ENCODE results near the gene JAKMIP1.

JAKMIP1 gene

DNA sequence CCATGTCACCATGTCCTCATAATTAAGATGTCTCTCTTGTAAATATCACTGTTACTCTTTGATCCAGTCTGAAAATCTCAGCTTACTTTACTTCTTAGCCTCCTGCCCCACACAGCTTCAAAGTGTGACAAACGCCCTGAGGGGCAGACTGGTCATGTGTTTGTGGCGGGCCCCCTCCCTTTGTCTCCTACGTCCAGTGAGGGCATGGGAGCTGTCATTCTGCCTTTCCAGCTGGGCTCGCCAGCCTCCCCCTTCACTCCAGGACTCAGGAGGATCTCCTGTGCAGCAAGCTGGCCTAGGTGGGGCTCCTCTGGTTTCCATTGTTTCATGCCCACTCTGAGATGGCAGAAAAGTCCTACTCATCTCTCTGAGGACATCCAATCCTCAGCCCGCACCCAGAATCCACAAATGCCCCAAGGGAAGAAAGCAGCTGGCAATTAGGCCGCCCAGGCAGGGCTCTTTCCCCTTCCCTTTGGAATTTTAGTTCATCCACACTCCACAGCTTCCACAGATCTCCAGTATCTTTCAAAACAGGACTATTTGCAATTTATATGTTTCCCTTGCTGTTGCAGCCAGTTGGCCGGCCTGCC is 95.7 kb downstream of the JAKMIP1 start:
- H3K36me3 ChIP-seq (ENCODE audit: insufficient read depth, low read length) = no peaks in the 10 kb centered on the region
- H3K4me1 ChIP-seq (ENCODE audit: insufficient read depth, low read length, poor library complexity, severe bottlenecking) = no peaks in the 10 kb centered on the region
- TF ChIP-seq, protein P1, sequence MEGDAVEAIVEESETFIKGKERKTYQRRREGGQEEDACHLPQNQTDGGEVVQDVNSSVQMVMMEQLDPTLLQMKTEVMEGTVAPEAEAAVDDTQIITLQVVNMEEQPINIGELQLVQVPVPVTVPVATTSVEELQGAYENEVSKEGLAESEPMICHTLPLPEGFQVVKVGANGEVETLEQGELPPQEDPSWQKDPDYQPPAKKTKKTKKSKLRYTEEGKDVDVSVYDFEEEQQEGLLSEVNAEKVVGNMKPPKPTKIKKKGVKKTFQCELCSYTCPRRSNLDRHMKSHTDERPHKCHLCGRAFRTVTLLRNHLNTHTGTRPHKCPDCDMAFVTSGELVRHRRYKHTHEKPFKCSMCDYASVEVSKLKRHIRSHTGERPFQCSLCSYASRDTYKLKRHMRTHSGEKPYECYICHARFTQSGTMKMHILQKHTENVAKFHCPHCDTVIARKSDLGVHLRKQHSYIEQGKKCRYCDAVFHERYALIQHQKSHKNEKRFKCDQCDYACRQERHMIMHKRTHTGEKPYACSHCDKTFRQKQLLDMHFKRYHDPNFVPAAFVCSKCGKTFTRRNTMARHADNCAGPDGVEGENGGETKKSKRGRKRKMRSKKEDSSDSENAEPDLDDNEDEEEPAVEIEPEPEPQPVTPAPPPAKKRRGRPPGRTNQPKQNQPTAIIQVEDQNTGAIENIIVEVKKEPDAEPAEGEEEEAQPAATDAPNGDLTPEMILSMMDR (conservative IDR thresholded peaks at IDR 0.05; ENCODE audit: low read length) = no peak
- TF ChIP-seq EZH2phosphoT487 (IDR thresholded peaks at IDR 0.05; ENCODE audit: borderline replicate concordance) = no peak
- H4K20me1 ChIP-seq (ENCODE audit: insufficient read depth, low read length, poor library complexity, severe bottlenecking) = no peaks in the 10 kb centered on the region
- no peak overlapping the region for H3K9ac ChIP-seq (ENCODE audit: low read depth, low read length, poor library complexity, severe bottlenecking)
- no peaks in the 10 kb centered on the region for H3K9me2 ChIP-seq (replicated peaks; ENCODE audit: low read depth, low read length)
- H3K4me2 ChIP-seq (ENCODE audit: low read depth, low read length, poor library complexity, severe bottlenecking) = no peak overlapping the region
- H2AFZ ChIP-seq (ENCODE audit: low read length) = no peak overlapping the region
- H3F3A ChIP-seq (ENCODE audit: low read depth) = no peaks in the 10 kb centered on the region
- H3K9me3 ChIP-seq (ENCODE audit: insufficient read depth, low read depth, low read length) = no peaks in the 10 kb centered on the region
- H3K79me2 ChIP-seq (ENCODE audit: insufficient read depth, low read length) = no peaks in the 10 kb centered on the region
- H3K4me3 ChIP-seq (ENCODE audit: low read length, poor library complexity, severe bottlenecking) = no peak overlapping the region
- no peaks in the 10 kb centered on the region for H3K27me3 ChIP-seq (ENCODE audit: insufficient read depth, low read length, poor library complexity, severe bottlenecking)

DNA sequence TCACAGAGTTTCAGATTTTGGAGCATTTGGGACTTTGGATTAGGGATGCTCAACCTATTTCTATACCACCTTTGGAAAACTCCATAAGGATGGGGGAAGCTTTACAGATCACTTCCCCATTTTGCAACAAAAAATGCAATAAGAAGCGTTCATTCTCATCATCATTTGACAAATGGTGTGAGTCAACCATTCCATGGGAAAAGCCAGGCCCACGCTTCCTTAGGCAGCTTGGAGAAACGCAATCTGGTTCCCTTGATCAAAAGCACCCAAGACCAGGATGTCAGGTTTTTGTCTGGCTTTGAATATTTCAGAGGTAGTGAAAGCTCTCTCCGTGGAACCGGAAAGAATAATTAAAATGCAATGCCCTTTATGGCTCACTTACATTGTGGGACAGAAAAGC is 102.8 kb downstream of the JAKMIP1 start:
- Histone ChIP-seq H3K4me1 (ENCODE audit: insufficient read depth, low read length, poor library complexity, severe bottlenecking) (peaks cover under 1% of the 10 kb centered on the region), H3K36me3 (ENCODE audit: insufficient read depth, low read length) (no peaks in the 10 kb centered on the region), H3K9me2 (replicated peaks; ENCODE audit: low read depth, low read length) (no peaks in the 10 kb centered on the region), H2AFZ (ENCODE audit: low read length) (no peak overlapping the region), H3K27me3 (ENCODE audit: insufficient read depth, low read length, poor library complexity, severe bottlenecking) (no peaks in the 10 kb centered on the region), H4K20me1 (ENCODE audit: insufficient read depth, low read length, poor library complexity, severe bottlenecking) (no peaks in the 10 kb centered on the region), H3K79me2 (ENCODE audit: insufficient read depth, low read length) (no peaks in the 10 kb centered on the region), H3K9ac (ENCODE audit: low read depth, low read length, poor library complexity, severe bottlenecking) (no peak overlapping the region), H3K9me3 (ENCODE audit: insufficient read depth, low read depth, low read length) (no peaks in the 10 kb centered on the region), H3K4me3 (ENCODE audit: low read length, poor library complexity, severe bottlenecking) (no peak overlapping the region), H3K4me2 (ENCODE audit: low read depth, low read length, poor library complexity, severe bottlenecking) (no peak overlapping the region), H3F3A (ENCODE audit: low read depth) (no peaks in the 10 kb centered on the region)
- TF ChIP-seq, protein P1 (conservative IDR thresholded peaks at IDR 0.05; ENCODE audit: low read length) = no peak
- no peak for TF ChIP-seq EZH2phosphoT487 (IDR thresholded peaks at IDR 0.05; ENCODE audit: borderline replicate concordance)

DNA sequence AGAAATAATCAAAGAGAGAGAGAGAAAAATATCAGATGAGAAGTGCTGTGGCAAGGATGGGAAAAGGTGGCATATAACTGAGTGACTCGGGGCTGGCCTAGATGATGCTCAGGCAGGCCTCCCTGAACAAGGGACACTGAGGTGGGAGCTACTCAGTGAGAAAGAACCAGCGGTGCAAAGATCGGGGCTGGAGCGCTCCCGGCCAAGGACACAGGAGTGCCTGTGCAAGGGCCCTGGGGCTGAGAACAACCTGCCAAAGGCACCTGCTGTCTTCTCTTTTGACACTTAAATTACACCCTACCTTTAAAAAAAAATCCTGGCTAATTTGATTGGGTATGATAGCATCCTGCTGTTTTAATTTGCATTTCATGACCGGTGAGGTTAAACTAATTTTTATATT is 104.5 kb downstream of the JAKMIP1 start:
- Histone ChIP-seq H3K4me2 (ENCODE audit: low read depth, low read length, poor library complexity, severe bottlenecking) (no peak overlapping the region), H3K36me3 (ENCODE audit: insufficient read depth, low read length) (no peaks in the 10 kb centered on the region), H3K27me3 (ENCODE audit: insufficient read depth, low read length, poor library complexity, severe bottlenecking) (no peaks in the 10 kb centered on the region), H2AFZ (ENCODE audit: low read length) (no peak overlapping the region), H3K9me3 (ENCODE audit: insufficient read depth, low read depth, low read length) (no peaks in the 10 kb centered on the region), H3K79me2 (ENCODE audit: insufficient read depth, low read length) (no peaks in the 10 kb centered on the region), H3K9ac (ENCODE audit: low read depth, low read length, poor library complexity, severe bottlenecking) (no peak overlapping the region), H3K4me3 (ENCODE audit: low read length, poor library complexity, severe bottlenecking) (no peak overlapping the region), H3F3A (ENCODE audit: low read depth) (no peaks in the 10 kb centered on the region), H3K9me2 (replicated peaks; ENCODE audit: low read depth, low read length) (no peaks in the 10 kb centered on the region), H4K20me1 (ENCODE audit: insufficient read depth, low read length, poor library complexity, severe bottlenecking) (no peaks in the 10 kb centered on the region), H3K4me1 (ENCODE audit: insufficient read depth, low read length, poor library complexity, severe bottlenecking) (peaks cover 13% of the 10 kb centered on the region)
- TF ChIP-seq, protein P1 (conservative IDR thresholded peaks at IDR 0.05; ENCODE audit: low read length) = no peak
- no peak for TF ChIP-seq EZH2phosphoT487 (IDR thresholded peaks at IDR 0.05; ENCODE audit: borderline replicate concordance)

Measured in Loucy (cell line).